Stimulated activated CD8-positive, alpha-beta memory T cell treated with anti-CD3 and anti-CD28 coated beads, Interleukin-15, amount 100 ng/mL, for 24 hours (primary cell): ENCODE results near the gene LGI1.
A peak's percentile ranks its signal among the peaks of the same experiment; 100 is the strongest.
"Not testable (repeated sequence)": the region's sequence is repeated elsewhere in the genome, so short reads cannot be mapped to it uniquely, and the experiment has no call there.

Source experiments
- DNase-seq: peaks from one replicate; pipeline ENCODE4 v3.0.0-alpha.2; 2020; ENCODE audit warnings: low read depth

LGI1 gene

GRCh38 chr10:93807371-93807770 is 49.6 kb downstream of the LGI1 start:
- DNase-seq, result no peak

GRCh38 chr10:93812659-93813338 is 55.1 kb downstream of the LGI1 start:
- no peak for DNase-seq

- DNase-seq, result peak; percentile 6
These were observed 56.0 kb downstream of the LGI1 start for GRCh38 chr10:93813507-93814465.

GRCh38 chr10:93815304-93816096 is 57.8 kb downstream of the LGI1 start:
- no peak for DNase-seq

DNA sequence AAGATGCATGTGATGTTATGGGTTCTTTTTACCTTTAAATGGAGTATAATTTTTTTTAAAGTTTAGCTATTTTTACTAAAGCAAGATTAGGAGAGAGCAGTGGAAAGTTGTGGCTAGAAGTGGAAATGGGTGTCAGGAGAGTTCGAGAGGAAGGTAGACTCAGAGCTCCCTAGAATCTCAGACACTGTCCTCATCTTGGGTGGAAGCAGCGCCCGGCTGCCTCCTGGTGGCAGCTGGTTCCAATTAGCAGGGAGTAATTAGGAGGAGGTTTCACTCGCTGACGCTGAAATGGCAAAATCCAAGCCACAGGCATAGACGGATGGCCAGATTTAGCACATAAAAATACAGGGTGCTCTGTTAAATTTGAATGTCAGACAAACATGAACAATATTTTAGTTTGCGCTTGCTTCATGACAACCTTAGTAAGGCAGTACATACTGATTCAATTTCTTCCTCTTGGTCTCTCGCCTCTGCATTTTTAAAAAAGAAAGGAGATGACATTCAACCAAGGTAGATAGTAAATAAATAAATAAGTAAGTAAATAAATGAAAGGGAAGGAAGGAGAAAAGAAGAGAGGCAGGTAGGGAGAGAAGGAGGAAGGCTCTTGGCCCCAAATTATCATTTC is 58.5 kb downstream of the LGI1 start:
- DNase-seq, result no peak

DNA sequence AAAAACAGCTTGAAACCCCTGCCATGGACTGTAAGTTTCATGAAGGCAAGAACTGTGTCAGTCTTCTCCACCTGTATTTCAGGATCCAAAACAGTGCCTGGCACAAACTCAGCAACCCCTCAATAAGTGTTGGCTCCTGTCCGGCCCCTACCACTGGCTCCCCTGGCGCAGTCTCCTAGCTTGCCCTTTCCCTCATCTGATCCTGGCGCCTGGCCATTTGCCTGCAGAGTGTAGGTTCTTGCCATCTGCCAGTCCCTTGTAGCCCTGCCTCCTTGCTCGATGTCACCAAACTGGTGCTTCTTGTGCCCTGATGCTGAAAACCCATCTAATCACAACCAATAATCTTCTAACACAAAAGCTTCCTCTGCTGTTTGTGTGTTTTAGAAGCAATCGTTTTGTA is 60.4 kb downstream of the LGI1 start:
- DNase-seq, result no peak

GRCh38 chr10:93819520-93819919 is 61.8 kb downstream of the LGI1 start:
- no peak for DNase-seq

DNA sequence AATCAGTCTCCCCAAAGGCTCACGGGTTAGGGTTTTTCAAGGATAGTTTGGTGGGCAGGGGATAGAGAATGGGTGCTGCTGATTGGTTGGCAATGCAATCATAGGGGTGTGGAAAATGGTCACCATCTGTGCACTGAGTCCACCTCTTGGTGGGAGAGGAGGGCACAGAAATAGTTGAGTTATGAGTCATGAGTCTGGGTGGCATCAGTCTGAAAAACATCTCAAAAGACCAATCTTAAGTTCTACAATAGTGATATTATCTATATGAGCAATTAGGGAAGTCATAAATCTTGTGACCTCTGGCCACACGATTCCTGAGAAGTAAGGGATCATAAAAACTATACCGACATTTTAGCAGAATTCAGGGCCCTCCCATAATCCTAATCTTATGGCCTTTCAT is 62.7 kb downstream of the LGI1 start:
- DNase-seq, result no peak

DNA sequence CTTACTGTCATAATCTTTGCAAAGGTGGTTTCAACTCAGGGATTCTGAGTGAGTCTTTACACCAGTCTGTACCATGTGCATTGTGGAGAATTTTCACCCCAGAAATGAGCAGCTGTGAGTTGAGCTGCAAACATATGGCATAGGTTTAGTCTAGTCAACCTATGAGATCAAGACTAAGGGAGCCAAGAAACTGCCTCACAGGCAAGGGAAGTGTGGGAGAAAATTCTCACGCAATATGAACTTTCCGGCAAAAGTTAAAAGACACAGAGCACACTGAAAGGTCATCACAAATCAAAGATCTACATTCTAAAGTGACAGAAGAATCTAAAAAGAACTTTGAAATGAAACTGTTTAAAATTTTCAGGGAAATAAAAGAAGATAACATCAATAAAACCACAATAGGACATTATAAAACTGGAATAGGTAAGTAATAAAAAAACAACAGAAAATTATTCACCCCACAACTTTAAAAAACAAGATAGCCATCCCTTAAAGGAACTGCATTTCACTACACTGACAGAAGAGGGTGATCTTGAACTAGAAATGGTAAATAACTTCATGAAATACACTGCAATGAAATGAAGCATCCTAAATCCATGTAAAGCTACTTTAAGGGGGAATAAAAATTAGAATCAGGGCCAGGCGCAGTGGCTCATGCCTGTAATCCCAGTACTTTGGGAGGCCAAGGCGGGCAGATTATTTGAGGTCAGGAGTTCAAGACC is 63.5 kb downstream of the LGI1 start:
- DNase-seq, result no peak

- no peak for DNase-seq
These were observed 68.6 kb downstream of the LGI1 start for GRCh38 chr10:93826355-93826754.

- DNase-seq, result no peak
These were observed 69.5 kb downstream of the LGI1 start for GRCh38 chr10:93827056-93827804.

DNA sequence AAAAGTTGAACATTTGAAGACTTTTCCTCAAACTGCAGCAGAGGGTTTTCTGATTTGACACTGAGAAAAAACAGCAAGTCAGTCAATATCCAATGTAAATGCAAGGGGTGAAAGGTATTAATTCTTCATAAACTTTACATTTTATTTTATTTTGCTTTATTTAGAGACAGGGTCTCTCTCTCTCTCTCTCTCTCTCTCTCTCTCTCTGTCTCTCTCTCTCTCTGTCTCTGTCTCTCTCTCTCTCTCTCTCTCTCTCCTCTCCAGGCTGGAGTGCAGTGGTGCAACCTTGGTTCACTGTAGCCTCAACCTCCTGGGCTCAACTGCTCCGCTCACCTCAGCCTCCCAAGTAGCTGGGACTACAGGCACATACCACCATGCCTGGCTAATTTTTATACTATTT is 73.3 kb downstream of the LGI1 start:
- DNase-seq, result not testable (repeated sequence)

DNA sequence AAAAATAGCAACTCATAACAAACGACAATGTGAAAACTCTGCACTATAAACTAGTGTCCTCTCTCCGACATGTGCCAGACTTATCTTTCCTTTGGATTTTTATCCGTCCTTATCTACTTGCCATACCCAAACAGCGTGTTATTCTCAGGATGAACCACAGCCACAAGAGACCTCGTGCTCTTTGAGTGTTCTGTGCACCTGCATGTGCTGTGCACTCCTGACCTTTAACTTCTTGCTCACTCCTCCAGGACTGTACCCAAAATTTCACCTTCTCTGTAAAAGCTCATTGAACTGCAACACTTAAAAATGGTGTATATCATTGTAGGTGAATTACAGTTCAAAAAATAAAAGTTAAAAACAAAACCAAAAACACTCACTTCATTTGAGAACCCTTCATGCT is 78.0 kb downstream of the LGI1 start:
- DNase-seq, result no peak

GRCh38 chr10:93837822-93838221 is 80.1 kb downstream of the LGI1 start:
- DNase-seq, result no peak

- DNase-seq, result no peak
These were observed 80.5 kb downstream of the LGI1 start for GRCh38 chr10:93838278-93838677.

- no peak for DNase-seq
These were observed 84.2 kb downstream of the LGI1 start for GRCh38 chr10:93841961-93842360.

DNA sequence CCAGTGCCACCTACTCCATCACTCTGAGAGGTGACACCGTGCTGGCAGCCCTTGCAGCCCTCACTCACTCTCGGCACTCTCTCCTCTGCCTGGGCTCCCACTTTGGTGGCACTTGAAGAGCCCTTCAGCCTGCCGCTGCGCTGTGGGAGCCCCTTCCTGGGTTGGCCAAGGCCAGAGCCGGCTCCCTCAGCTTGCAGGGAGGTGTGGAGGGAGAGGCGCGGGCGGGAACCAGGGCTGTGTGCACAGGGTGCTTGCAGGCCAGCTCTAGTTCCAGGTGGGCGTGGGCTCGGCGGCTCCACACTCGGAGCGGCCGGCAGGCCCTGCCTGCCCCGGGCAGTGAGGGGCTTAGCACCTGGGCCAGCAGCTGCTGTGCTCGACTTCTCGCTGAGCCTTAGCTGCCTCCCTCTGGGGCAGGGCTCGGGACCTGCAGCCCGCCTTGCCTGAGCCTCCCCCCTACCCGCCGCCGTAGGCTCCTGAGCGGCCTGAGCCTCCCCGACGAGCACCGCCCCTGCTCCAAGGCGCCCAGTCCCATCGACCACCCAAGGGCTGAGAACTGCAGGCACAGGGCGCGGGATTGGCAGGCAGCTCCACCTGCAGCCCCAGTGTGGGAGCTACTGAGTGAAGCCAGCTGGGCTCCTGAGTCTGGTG is 87.4 kb downstream of the LGI1 start:
- DNase-seq, result no peak
